T47D (cell line): ENCODE data around the gene MRPL19.

ENCODE experiments used
- DNase-seq, 2 experiments: peaks; one replicate each; pipeline versions ENCODE4 v3.0.0 to v3.0.0-alpha.2; 2011 to 2012; ENCODE audit warnings: low read depth in 1 of 2, low spot score in 1 of 2
- JUND ChIP-seq: IDR thresholded peaks from 2 replicates; pipeline ENCODE4 v1.6.1; 2012; ENCODE audit warnings: low read depth
- in situ Hi-C: cut with HindIII; loops from 2 replicates; pipeline ENCODE4 v1.10.0; 2016; ENCODE audit warnings: low sequenced_read_pairs, low pct_unique_long_range_greater_than_20kb

The MRPL19 gene

DNA sequence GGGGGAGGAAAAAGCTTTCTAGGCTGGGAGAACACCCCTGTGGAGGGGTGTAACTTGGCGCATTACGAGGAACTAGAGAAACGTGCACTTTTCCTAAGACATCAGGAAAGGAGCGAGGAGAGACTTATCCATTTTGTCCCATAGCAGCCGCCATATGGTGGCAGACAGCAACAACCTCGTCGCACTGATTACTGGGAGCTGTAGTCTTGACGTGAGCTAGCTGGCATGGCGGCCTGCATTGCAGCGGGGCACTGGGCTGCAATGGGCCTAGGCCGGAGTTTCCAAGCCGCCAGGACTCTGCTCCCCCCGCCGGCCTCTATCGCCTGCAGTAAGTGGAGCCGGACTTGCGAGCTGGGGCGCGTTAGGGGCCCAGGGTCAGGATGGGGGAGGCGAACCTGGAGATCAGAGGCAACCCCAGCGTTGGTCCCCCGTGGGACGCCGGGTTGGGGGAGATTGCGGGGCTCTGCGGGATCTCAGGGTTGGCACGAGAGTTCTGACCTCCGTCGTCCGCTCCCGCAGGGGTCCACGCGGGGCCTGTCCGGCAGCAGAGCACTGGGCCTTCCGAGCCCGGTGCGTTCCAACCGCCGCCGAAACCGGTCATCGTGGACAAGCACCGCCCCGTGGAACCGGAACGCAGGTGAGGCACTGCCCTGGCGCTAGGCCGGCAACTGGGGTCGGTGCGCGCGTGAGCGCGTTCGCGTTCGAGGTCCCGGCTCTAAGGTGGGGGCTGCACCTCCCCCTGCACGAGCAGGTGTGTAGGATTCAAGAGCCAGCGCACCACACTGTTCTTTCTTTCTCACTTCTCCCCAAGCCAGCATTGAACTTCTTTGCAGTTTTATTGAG, at the start of gene MRPL19:
Gene MRPL19, plus strand, starts transcription at position 201 of the 843 bp plus-strand sequence. Its CDS starts 25 bp downstream, at position 226.
- peak; percentile 83 to 92 for DNase-seq
- no peak for TF ChIP-seq JUND
- in situ Hi-C loops = no loop called here

DNA sequence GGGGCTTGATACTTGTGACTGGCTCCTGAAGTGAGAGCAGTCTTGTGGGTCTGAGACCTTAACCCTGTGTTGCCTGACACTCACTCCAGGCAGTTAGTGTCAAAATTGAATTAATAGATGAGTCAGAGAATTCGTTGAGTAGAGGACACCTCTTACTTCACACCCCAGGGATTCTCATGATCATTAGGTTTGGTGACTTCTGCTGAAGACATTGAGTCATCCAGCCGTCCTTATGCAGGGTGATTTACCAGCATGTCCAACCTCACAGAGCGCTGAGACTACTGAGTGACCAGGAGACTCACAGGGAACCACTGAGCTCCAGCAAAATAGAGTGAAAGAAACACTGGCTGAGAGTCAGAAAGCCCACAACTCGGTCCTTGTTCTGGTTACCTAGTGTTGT, 49.8 kb upstream of the MRPL19 start:
- TF ChIP-seq JUND = no peak
- in situ Hi-C loops = no loop called here
- no peak for DNase-seq

DNA sequence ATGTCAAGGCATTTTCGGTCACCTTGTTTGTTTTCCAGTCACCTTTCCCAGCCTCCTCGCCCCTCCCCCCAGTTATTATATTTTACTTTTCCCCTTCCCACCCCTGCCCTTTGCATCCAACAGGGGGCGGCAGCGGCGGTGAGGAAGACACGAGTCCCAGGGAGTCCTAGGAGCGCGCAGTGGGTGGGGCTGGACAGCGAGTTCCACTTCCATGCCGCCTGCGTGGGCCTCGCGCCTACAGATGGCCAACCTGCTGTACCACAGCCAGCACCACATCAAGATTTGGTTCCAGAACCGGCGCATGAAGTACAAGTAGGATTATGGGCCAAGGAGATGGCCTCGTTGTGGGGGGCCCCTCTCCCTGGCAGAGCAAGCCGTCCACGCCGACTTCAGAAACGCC, 48.6 kb upstream of the MRPL19 start:
- in situ Hi-C loops = no loop called here
- no peak for TF ChIP-seq JUND
- no peak for DNase-seq

DNA sequence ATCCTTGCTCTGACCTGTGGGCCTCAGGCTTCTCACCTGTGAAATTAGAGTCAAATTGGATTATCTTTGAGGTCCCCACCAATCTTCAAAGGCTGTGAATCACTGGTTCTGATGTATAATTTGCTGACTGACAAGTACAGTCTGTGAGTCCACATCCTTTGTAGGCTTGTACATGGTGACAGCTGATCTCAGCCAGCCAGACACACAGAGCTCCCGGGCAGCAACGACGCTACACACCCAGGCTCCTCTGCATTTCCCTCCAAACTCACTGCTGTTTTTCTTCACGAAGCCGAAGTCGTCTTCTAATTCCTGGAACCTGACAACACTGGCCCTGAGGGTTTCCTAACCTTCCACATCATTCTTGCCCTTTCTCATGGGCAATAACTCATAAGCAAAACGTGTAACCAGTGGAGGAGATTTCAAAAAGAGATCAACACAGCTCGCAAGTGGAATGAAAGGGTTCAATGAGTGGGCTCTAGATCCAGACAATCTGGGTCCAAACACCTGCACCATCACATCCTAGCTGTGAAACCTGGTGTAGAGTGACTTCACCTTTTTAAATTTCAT, 47.9 kb upstream of the MRPL19 start:
- in situ Hi-C loops = no loop called here
- no peak for DNase-seq
- TF ChIP-seq JUND = no peak

DNA sequence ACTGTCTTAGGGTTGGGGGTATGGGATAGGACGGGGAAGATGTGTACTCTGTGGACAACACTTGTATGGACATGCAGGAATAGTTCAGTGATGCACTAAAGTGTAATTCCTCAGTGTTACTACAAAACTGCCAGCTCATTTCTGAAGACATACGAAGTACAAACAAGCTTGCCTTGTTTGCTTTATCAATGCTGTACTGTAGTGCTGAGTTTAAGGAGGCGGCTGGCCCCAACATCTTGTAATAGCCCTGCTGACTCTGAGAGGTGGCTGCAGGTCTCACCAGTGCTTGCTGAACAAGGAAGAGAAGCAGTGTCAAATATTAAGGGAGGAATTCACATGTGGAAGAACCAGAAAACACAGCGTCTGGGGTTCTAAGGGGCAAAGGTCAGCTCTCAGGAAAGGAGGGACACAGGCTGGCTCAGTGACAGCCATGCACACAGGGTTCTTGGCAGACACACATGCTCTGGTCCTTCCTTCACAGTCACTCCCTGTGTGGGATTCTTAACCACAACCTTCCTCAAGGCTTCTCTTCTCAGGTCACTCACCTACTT, 46.0 kb upstream of the MRPL19 start:
- in situ Hi-C loops = no loop called here
- DNase-seq = no peak

DNA sequence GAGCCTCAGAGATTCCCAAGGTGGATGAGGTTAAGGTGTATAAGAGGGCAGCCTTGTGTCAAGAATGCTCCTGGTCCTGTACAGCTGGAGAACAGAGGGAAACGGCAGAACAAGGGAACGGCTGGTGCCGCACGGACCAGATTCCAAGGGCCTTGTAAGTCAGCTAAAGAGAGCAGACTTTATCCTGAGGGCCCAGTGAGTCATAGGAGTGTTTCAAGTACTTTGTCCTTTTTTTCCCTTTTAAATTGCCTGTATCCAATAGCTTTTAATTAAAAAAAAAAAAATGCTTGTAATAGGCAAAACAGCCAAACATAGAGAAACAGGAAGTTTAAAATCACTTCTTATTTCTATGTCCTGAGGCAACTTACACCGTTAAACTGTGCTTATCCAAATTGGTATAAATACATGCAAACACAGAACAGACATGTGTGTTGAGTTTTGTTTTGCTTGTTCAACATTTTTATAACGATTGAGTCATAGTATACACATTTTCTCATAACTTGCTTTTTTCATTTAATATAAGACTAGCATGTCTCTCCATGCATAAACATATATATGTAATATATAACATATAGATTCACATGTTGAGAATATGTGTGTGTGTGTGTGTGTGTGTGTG, 43.8 kb upstream of the MRPL19 start:
- no peak for TF ChIP-seq JUND
- no peak for DNase-seq
- in situ Hi-C loops = no loop called here

More for the DNA sequence above, 46.0 kb upstream of the MRPL19 start:
- no peak for TF ChIP-seq JUND

DNA sequence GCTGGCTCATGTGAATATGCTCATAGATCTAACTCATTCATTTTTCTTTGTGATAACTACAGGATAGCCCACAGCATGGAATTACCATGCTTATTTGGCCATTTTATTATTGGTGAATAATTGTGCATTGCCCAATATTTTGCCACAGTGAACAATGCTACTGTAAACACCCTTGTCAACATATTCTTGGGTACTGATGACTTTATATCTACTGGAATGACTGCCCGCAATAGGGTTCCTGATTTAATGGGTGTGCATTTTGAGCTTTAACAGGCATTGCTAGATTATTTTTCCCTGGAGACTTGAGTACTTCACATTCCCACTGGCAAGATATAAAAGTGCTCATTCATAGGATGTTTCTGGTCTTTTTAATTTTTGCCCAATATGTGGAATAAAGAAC, 43.1 kb upstream of the MRPL19 start:
- no peak for DNase-seq
- in situ Hi-C loops = no loop called here
- no peak for TF ChIP-seq JUND

DNA sequence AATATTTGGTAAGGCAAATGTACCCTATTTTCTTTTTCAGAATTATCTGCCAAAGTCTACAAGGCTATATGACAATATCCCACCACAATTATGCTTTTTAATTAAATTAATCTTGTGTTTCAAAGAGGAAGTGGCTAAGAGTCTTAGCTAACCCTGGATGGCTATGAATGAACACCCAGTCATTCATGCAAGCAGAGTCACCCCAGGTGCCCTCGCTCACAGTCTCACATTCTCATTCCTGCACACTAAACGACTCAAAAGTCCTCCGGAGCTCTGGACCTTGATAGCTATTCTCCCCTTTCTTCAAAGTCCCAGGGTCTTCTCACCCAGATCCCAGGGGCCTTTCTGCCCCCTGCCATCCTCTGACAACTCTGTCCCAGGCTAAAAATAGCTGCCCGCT, 42.1 kb upstream of the MRPL19 start:
- in situ Hi-C loops = no loop called here
- TF ChIP-seq JUND = no peak
- no peak for DNase-seq

DNA sequence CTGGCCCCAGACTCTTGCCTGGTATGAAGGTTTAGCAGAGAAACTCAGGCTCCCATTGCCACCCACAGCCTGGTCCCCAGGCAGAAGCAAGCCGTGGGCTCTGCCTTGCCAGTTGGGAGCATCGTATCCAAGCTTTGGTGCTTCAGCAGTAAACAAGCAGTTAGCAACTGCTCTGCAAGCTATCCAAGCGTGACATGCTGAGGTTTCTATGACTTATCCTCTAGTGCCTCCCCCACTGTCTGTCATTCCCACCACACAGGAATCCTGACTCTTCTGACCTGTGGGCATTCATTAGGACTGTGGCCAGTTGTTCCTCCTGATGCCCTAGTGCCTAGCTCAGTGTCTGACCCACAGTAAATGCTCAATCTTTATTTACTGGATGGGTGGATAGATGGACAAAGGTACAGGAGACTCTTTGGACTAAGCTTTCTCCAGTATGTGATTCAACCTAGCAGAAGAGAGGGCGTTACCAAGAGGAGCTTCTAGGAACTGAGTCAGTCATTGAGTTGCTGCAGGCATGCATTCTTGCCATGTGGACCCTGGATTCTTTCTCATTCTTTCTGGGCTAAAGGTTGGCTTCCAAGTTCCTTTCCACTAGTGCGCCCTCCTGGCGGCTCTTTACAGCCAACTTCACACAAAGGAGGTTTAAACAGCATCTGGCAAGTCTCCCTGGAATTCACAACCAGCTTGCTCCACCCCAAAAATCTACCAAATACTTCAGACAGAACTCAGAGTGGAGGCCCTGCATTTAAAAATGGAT, 40.6 kb upstream of the MRPL19 start:
- DNase-seq = peak in 1 of 2 experiments; percentile 46
- in situ Hi-C loops = no loop called here
- no peak for TF ChIP-seq JUND

DNA sequence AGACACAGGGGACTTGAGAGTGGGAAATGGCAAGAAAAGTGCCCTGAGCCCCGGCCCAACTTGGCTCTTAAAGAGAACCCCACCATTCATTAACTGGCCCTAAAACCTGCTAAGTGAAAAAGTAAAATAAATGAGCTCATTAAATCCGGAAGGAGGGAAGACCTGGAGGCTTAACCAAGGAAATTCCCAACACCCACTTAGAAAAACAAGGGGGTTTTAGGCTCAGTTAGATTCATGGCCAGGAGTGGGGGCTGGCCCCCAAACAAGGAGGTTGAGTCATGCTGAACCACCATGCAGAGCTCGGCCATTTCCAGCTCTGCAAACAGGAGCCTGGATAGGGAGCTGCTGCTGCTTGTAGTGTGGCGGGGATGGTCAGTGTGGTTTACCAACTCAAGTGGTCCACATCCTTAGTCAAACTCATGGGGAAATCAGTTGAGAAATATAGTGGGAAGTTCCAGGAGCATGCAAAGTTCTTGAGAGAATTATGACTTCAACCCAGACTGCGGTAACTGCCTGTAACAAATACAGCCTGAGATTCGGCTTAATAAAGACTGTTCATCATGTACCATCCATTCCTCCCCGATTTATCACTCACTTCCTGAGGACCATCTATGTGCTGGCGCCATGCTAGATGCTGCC, 39.7 kb upstream of the MRPL19 start:
- no peak for DNase-seq
- in situ Hi-C loops = no loop called here
- TF ChIP-seq JUND = no peak

DNA sequence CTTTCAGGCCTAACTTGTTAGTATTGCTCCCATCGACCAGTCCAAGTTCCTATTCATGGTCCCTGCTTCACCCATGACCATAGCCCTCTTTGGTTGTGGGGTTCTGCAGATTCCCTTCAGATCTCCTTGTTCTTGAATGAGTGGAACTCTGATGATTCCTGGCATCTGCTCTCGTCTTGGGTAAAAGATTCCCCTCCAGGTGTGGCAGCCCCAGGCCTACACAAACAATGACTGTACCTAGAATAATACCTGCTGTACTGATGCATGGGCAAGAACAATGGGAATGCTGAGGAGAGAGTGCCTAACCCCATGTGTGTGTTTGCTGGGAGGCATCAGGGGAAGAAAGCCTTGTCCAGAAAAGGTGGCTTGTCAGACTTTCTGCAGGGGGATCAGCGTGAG, 39.2 kb upstream of the MRPL19 start:
- no peak for TF ChIP-seq JUND
- DNase-seq = no peak
- in situ Hi-C loops = no loop called here
